PC-9 (cell line): ENCODE results near the gene TNFRSF8.

Experiments
- CTCF ChIP-seq: fragments of 200-600 bp; sonication (generic); conservative IDR thresholded peaks from 2 replicates; pipeline ENCODE4 v1.6.1; 2017; ENCODE audit warnings: mixed run types, antibody characterized with exemption, mild to moderate bottlenecking, moderate library complexity
- EZH2 ChIP-seq: fragments of 200-600 bp; sonication (generic); IDR thresholded peaks from 2 replicates; pipeline ENCODE4 v1.8.0; 2017; ENCODE audit warnings: antibody characterized with exemption, low read depth

- TF ChIP-seq CTCF (no peak), EZH2 (no peak)
Measured at GRCh38 chr1:12035312-12035711, 27.8 kb upstream of the TNFRSF8 start.
